HEK293 (cell line): ENCODE measurements around the gene ZDHHC1.

Experiments
- HIC1 ChIP-seq: fragments of 450-650 bp; formaldehyde crosslinking; IDR thresholded peaks from 2 replicates; pipeline ENCODE4 v1.5.1; 2016; ENCODE audit warnings: missing biosample characterization, missing genetic modification characterization
- REST ChIP-seq: fragments of 450-650 bp; formaldehyde crosslinking; IDR thresholded peaks from 2 replicates; pipeline ENCODE4 v1.5.1; 2016; ENCODE audit warnings: missing biosample characterization, missing genetic modification characterization
- TRIM28 ChIP-seq: IDR thresholded peaks from 2 replicates; pipeline ENCODE4 v1.6.1; 2011; ENCODE audit warnings: low read length, control low read depth, borderline replicate concordance
- ZNF133 ChIP-seq: fragments of 450-650 bp; formaldehyde crosslinking; IDR thresholded peaks from 2 replicates; pipeline ENCODE4 v1.5.1; 2016; ENCODE audit warnings: missing biosample characterization, missing genetic modification characterization
- ZSCAN5A ChIP-seq: fragments of 450-650 bp; formaldehyde crosslinking; IDR thresholded peaks from 2 replicates; pipeline ENCODE4 v1.5.1; 2016; ENCODE audit warnings: missing biosample characterization, missing genetic modification characterization

- TF ChIP-seq REST (tag by site-specific recombination) = no peak
- TF ChIP-seq ZNF133 (tag by site-specific recombination) = no peak
- no peak for TF ChIP-seq HIC1 (tag by site-specific recombination)
- no peak for TF ChIP-seq TRIM28
- TF ChIP-seq ZSCAN5A (tag by site-specific recombination) = no peak
Observed at GRCh38 chr16:67413978-67414911, 2.0 kb downstream of the ZDHHC1 start.
